Measurements from ENCODE around the gene NBR1.
"Not testable (repeated sequence)": the region's sequence is repeated elsewhere in the genome, so short reads cannot be mapped to it uniquely, and the experiment has no call there.

Gene NBR1

GRCh38 chr17:43155666-43156065 lies 15.3 kb upstream of the NBR1 start:
- no peak for DNase-seq

DNA sequence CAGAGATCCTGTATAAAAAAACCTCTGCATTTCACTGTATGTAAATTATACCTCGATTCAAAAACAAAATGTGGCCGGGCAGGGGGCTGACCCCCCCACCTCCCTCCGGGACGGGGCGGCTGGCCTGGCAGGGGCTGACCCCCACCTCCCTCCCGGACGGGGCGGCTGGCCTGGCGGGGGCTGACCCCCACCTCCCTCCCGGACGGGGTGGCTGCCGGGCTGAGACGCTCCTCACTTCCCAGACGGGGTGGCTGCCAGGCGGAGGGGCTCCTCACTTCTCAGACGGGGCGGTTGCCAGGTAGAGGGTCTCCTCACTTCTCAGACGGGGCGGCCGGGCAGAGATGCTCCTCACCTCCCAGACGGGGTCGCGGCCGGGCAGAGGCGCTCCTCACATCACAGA lies 11.8 kb upstream of the NBR1 start:
- not testable (repeated sequence) for DNase-seq

GRCh38 chr17:43159957-43160356 lies 11.1 kb upstream of the NBR1 start:
- not testable (repeated sequence) for DNase-seq

DNA sequence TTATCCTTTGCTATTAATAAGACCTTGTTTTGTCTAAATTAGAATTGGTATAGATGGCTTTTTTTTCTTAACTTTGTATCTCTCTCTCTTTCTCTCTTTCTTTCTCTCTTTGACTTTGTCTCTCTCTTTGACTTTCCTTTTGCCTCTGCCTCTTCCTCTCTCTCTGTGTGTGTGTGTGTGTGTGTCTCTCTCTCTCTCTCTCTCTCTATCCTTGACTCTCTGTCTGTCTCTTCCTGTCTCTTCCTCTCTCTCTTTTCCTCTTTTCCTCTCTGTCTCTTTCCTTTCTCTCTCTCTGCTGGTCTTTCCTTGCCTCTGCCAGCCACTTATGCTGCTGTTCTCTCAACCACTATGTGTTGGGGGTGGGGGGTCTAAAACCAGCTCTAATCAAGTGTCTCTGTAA lies 5.0 kb upstream of the NBR1 start:
- DNase-seq, result not testable (repeated sequence)

GRCh38 chr17:43169561-43170139 lies 1.4 kb upstream of the NBR1 start:
- DNase-seq, result no peak

GRCh38 chr17:43170140-43170765 lies 761 bp upstream of the NBR1 start:
- DNase-seq, result peak; percentile 96

GRCh38 chr17:43171586-43172487 lies 823 bp downstream of the NBR1 start:
- DNase-seq, result peak; percentile 34

DNA sequence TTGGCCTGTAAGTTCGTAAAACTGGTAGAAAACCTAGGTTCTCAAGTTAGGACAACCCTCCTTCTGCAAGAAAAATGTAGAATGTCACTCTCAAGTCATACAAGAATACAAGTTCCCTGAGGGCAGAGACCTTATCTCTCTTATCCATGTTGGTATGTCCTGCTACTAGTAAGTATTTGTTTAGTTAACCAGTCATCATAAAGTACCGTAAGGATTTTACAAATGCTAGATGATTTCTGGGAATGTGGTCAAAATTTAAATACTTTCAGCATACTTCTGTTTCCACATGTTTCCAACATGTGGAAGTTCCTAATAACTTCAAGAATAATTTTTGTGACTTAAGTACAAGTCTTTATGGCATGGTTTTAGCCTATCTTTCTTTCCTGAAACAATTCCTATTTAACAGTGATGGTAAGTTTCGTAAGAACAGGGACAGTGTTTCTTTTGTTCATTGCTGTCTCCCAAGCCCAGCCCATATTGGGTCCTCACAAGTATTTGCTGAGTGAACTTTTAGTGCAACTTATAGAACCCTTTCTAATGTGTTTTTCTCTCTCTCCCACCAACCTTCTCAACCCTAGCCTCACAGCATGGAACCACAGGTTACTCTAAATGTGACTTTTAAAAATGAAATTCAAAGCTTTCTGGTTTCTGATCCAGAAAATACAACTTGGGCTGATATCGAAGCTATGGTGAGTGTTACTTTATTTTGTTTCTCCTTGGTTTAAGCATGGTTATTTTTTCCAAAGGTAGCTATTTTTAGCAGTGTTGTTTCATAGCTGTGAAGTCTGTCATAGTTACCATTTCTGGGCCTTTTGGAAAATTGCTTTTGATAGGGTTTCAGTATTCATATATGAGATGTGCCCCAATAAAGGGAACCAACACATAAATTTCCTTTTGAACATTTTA lies 4.5 kb downstream of the NBR1 start:
- no peak for DNase-seq

- no peak for DNase-seq
Measured at GRCh38 chr17:43176119-43176570, 5.1 kb downstream of the NBR1 start.

- DNase-seq, result no peak
Measured at GRCh38 chr17:43183921-43184320, 12.9 kb downstream of the NBR1 start.

- DNase-seq, result not testable (repeated sequence)
Measured at GRCh38 chr17:43186656-43187055, 15.6 kb downstream of the NBR1 start.

- no peak for DNase-seq
Measured at GRCh38 chr17:43193251-43193650, 22.2 kb downstream of the NBR1 start.

- no peak for DNase-seq
Measured at GRCh38 chr17:43199633-43200032, 28.6 kb downstream of the NBR1 start.

DNA sequence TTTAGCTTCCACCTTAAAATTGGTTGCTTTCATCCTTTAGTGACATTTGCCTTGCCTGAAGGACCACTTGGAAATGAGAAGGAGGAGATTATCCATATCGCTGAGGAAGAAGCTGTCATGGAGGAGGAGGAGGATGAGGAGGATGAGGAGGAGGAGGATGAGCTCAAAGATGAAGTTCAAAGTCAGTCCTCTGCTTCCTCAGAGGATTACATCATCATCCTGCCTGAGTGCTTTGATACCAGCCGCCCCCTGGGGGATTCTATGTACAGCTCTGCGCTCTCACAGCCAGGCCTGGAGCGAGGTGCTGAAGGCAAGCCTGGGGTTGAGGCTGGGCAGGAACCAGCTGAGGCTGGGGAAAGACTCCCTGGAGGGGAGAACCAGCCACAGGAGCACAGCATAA lies 29.1 kb downstream of the NBR1 start:
- DNase-seq, result no peak

DNA sequence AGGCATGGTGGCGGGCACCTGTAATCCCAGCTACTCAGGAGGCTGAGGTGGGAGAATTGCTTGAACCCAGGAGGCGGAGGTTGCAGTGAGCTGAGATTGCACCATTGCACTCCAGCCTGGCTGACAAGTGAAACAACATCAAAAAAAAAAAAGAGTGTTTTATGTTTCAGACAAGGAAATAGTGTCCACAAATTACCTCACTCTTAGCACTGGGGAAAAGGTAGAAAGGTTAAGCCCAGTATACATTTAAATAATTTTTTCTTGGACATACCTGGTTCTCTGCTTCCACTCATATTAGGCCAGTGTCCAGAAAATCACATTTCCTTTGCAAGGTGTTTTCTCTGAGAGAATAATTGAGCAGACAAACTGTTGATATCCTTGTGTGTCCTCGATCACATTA lies 32.0 kb downstream of the NBR1 start:
- not testable (repeated sequence) for DNase-seq

GRCh38 chr17:43210576-43210975 lies 39.6 kb downstream of the NBR1 start:
- DNase-seq, result no peak

- no peak for DNase-seq
Measured at GRCh38 chr17:43211123-43211479, 40.1 kb downstream of the NBR1 start.

- peak; percentile 53 for DNase-seq
Measured at GRCh38 chr17:43211480-43212402, 40.7 kb downstream of the NBR1 start, which contains the start of gene TMEM106A. Gene TMEM106A (plus strand): TSS chr17:43211875. CDS start chr17:43213042, 1,167 bp downstream.

DNA sequence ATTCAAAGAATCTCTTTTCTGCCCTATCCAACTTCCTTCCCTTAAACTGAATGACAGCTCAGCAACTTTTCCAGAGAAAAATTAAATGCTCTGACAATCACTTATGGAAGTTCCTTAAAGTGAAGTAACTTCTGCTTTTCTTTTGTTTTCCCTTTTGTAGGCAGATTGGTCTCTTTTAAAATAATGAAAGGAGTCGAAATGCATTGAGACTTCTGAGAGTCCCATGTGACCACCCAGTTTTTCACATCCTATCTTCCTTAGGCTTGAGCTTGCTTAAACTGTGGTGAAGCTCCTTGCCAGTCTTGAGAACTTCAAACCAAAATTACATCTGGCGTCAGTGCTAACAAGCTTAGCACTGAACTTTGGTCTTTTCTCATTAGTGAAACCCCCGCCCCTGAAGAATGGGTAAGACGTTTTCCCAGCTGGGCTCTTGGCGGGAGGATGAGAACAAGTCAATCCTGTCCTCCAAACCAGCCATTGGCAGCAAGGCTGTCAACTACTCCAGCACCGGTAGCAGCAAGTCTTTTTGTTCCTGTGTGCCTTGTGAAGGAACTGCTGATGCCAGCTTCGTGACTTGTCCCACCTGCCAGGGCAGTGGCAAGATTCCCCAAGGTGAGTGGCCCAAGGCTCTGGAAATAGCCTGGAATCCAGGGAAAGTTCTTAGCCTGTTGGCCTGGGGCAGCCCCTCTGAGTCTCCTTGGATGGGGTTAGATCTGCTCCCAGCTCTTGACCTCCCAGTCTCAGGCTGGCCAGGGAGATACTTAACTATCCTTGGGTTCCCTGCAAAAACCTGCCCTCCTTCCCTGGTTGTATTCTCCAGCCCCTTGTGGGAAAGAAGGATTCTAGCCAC lies 41.9 kb downstream of the NBR1 start:
- no peak for DNase-seq

DNA sequence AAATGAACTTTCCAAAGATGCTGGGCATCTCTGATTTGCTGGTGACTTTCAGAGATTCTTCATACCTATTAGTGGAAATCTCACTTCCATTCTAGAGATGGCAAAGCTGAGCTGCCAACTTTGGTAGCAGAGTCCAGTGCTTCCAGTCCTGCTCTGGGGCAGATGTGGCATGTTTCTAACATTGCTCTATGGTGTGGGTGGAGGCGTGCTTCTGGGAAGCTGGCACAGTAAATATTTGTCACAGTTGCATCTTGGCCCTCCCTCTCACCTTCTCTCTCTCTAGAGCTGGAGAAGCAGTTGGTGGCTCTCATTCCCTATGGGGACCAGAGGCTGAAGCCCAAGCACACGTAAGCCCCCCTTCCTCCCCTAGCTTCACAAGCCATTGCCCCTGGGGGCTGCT lies 42.5 kb downstream of the NBR1 start:
- DNase-seq, result no peak

DNA sequence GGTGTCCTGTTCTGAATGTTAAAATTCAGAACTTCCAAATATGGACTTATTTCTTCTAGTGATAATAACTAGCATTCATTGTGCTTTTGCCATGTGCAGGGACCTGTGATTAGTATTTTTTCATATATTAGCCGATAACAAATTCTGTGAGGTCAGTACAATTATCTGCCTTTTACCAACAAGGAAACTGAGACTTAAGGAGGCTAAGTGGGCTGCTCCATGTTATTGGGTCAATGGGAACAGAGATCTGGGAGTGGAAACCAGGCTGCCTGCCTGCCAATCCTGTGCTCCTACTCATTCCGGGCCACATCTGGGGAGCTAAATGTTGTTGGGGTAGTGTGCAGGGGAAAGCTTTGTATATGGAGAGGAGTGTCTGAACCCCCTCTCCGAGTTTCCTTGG lies 44.3 kb downstream of the NBR1 start:
- DNase-seq, result no peak

Measured in NCI-H748 treated with DMSO at 0.1 percent for 48 hours (cell line).